K562 (cell line): ENCODE data around the gene HOXA13. TPM values are rescaled to one million over a fixed set of nuclear protein-coding genes. Genes with fewer than 3 reads are reported as not detected.

Source experiments
- ATAC-seq: fragments of 200-7000 bp; cut with Tn5 transposase; 3 replicates; pipeline ENCODE4 v1.9.1; 2020; ENCODE audit warnings: moderate library complexity
- BruUV-seq: library from RNA; stranded (reverse); fragments of 400-500 nt; replicated peaks from 2 replicates; lab custom pipeline; 2021; lab: Mats Ljungman, UMichigan
- CTCF ChIA-PET: fragments of 300-600 bp; formaldehyde crosslinking; extraction: SDS; loops from one replicate; lab custom pipeline; 2021; ENCODE audit warnings: low intra/inter-chr PET ratio; lab: Yijun Ruan, JAX
- POLR2A ChIA-PET: fragments of 300-600, 350-650 bp; sonication (Branson Sonifier 250); formaldehyde crosslinking; extraction: SDS; loops from one replicate; lab custom pipeline; 2021; ENCODE audit warnings: antibody characterized with exemption, inconsistent platforms; lab: Yijun Ruan, JAX
- DNase-seq, 4 experiments: peaks; one replicate each; pipeline versions ENCODE4 v3.0.0 to v3.0.0-alpha.2; 2011 to 2018; ENCODE audit warnings: low spot score in 3 of 4, mixed read lengths in 3 of 4; ENCODE audit errors: extremely low read depth in 1 of 4
- FAIRE-seq: peaks from 2 replicates; lab custom pipeline; 2011; peaks lifted over from hg19 to GRCh38; lab: Jason Lieb, UNC
- H2AFZ ChIP-seq: 2 replicates; pipeline ENCODE4 v1.6.0; 2011; ENCODE audit warnings: low read depth, low read length, control low read depth, inconsistent platforms
- H3K27ac ChIP-seq: fragments of 200-600 bp; 3 replicates; pipeline ENCODE4 v1.8.0; 2011; ENCODE audit warnings: low read depth, mild to moderate bottlenecking, control low read depth, inconsistent platforms, low read length, moderate library complexity, mixed read lengths; ENCODE audit errors: extremely low read depth
- H3K27me3 ChIP-seq, 2 experiments: fragments of 300-600 bp in 1 of 2; 2 replicates in 1 of 2; 3 replicates in 1 of 2; pipeline versions ENCODE4 v1.6.0 to v1.8.0; 2011; ENCODE audit warnings: inconsistent platforms in 2 of 2, low read length in 2 of 2, mild to moderate bottlenecking in 1 of 2, mixed read lengths in 1 of 2, moderate library complexity in 1 of 2; ENCODE audit not compliant: control insufficient read depth in 2 of 2, insufficient read depth in 2 of 2
- H3K36me3 ChIP-seq: fragments of 300-600 bp; 3 replicates; pipeline ENCODE4 v1.8.0; 2011; ENCODE audit warnings: mild to moderate bottlenecking, low read length, inconsistent platforms; ENCODE audit not compliant: control insufficient read depth, insufficient read depth
- H3K4me1 ChIP-seq, 2 experiments: fragments of 200-600 bp in 1 of 2; replicated peaks in 1 of 2; 2 replicates in 1 of 2; 3 replicates in 1 of 2; pipeline versions ENCODE4 v1.5.1 to v1.8.0; 2011; ENCODE audit warnings: inconsistent platforms in 2 of 2, low read length in 2 of 2, mild to moderate bottlenecking in 1 of 2, mixed read lengths in 1 of 2, moderate library complexity in 1 of 2; ENCODE audit not compliant: control insufficient read depth in 2 of 2, insufficient read depth in 2 of 2
- H3K4me2 ChIP-seq: 2 replicates; pipeline ENCODE4 v1.6.1; 2011; ENCODE audit warnings: low read length, control low read depth, inconsistent platforms, mixed read lengths; ENCODE audit not compliant: insufficient read depth
- H3K4me3 ChIP-seq: fragments of 200-600 bp; sonication (generic), shearing (Covaris generic); 2 replicates; pipeline ENCODE4 v1.5.1; 2016; ENCODE audit warnings: control low read depth, inconsistent platforms
- H3K79me2 ChIP-seq: fragments of 200-600 bp; 3 replicates; pipeline ENCODE4 v1.8.0; 2011; ENCODE audit warnings: low read length, inconsistent platforms; ENCODE audit not compliant: control insufficient read depth, insufficient read depth
- H3K9ac ChIP-seq, 2 experiments: 2 replicates each; pipeline versions ENCODE4 v1.6.0 to v1.6.1; 2011; ENCODE audit warnings: low read depth in 2 of 2, low read length in 2 of 2, control low read depth in 1 of 2, inconsistent platforms in 1 of 2, mild to moderate bottlenecking in 1 of 2, mixed read lengths in 1 of 2; ENCODE audit not compliant: insufficient read depth in 1 of 2
- H3K9me1 ChIP-seq: one replicate; pipeline ENCODE4 v1.6.0; 2011; ENCODE audit warnings: inconsistent platforms, mild to moderate bottlenecking, low read length, moderate library complexity; ENCODE audit not compliant: control insufficient read depth, insufficient read depth
- H3K9me3 ChIP-seq: replicated peaks from 2 replicates; pipeline ENCODE4 v1.5.1; 2011; ENCODE audit warnings: low read depth, low read length, inconsistent platforms; ENCODE audit not compliant: control insufficient read depth, insufficient read depth
- H4K20me1 ChIP-seq: replicated peaks from 2 replicates; pipeline ENCODE4 v1.6.1; 2011; ENCODE audit warnings: low read length, inconsistent platforms, mixed read lengths; ENCODE audit not compliant: control insufficient read depth, insufficient read depth
- BCOR ChIP-seq: fragments of 450-650 bp; IDR thresholded peaks from 2 replicates; pipeline ENCODE4 v1.6.1; 2016
- CCAR2 ChIP-seq: fragments of 200-400 bp; formaldehyde crosslinking; IDR thresholded peaks from 2 replicates; pipeline ENCODE4 v1.6.1; 2017; ENCODE audit warnings: mild to moderate bottlenecking, low read depth, low read length
- HDAC2 ChIP-seq: fragments of 450-650 bp; IDR thresholded peaks from 2 replicates; pipeline ENCODE4 v1.6.1; 2016; ENCODE audit warnings: mild to moderate bottlenecking
- ID3 ChIP-seq, 2 experiments: fragments of 250-450 bp in 1 of 2; fragments of 450-650 bp in 1 of 2; sonication (Bioruptor Pico) in 1 of 2; IDR thresholded peaks; 2 replicates each; pipeline versions ENCODE4 v1.6.1 to v1.8.0; 2016 to 2021; ENCODE audit warnings: mild to moderate bottlenecking in 2 of 2, moderate library complexity in 2 of 2, missing compliant biosample characterization in 1 of 2, missing genetic modification characterization in 1 of 2
- MCM2 ChIP-seq: fragments of 450-650 bp; IDR thresholded peaks from 2 replicates; pipeline ENCODE4 v1.6.1; 2017; ENCODE audit warnings: low read depth, mild to moderate bottlenecking
- PYGO2 ChIP-seq: fragments of 450-650 bp; IDR thresholded peaks from 2 replicates; pipeline ENCODE4 v1.6.1; 2016; ENCODE audit warnings: mild to moderate bottlenecking, missing genetic modification characterization, moderate library complexity, missing compliant biosample characterization
- RBM22 ChIP-seq: fragments of 200-400 bp; formaldehyde crosslinking; IDR thresholded peaks from 2 replicates; pipeline ENCODE4 v1.6.1; 2018; ENCODE audit warnings: low read length, low read depth; ENCODE audit not compliant: poor library complexity, severe bottlenecking
- TAF15 ChIP-seq: fragments of 200-400 bp; formaldehyde crosslinking; IDR thresholded peaks from 2 replicates; pipeline ENCODE4 v1.6.1; 2017; ENCODE audit warnings: mild to moderate bottlenecking, low read depth, low read length, moderate library complexity
- TFAM ChIP-seq: fragments of 250-450 bp; sonication (Bioruptor Pico); conservative IDR thresholded peaks from 2 replicates; pipeline ENCODE4 v1.5.0; 2021; ENCODE audit warnings: mild to moderate bottlenecking, moderate library complexity
- THRA ChIP-seq: fragments of 450-650 bp; IDR thresholded peaks from 2 replicates; pipeline ENCODE4 v1.6.1; 2017; ENCODE audit warnings: mild to moderate bottlenecking, moderate library complexity
- ZNF212 ChIP-seq: fragments of 450-650 bp; formaldehyde crosslinking; IDR thresholded peaks from 2 replicates; pipeline ENCODE4 v1.4.0; 2020; ENCODE audit warnings: mild to moderate bottlenecking
- ZNF274 ChIP-seq: IDR thresholded peaks from 2 replicates; pipeline ENCODE4 v1.6.1; 2011; ENCODE audit warnings: low read depth, mild to moderate bottlenecking, low read length, moderate library complexity, borderline replicate concordance
- ZNF316 ChIP-seq: fragments of 450-650 bp; IDR thresholded peaks from 2 replicates; pipeline ENCODE4 v1.6.1; 2016
- ZNF347 ChIP-seq: fragments of 450-650 bp; formaldehyde crosslinking; IDR thresholded peaks from 2 replicates; pipeline ENCODE4 v1.4.0; 2020; ENCODE audit warnings: low read depth, mild to moderate bottlenecking, moderate library complexity
- ZNF384 ChIP-seq: IDR thresholded peaks from 2 replicates; pipeline ENCODE4 v1.6.1; 2012; ENCODE audit warnings: low read depth, low read length, improper control_type of control experiment
- ZNF76 ChIP-seq: fragments of 250-450 bp; sonication (Bioruptor Pico); IDR thresholded peaks from 2 replicates; pipeline ENCODE4 v1.4.0; 2020; ENCODE audit warnings: mild to moderate bottlenecking, moderate library complexity, borderline replicate concordance
- WGBS: fragments of 100-300 bp; shearing (Covaris generic); methylation state at CpG from one replicate; pipeline ENCODE4 v1.1.6; 2016; ENCODE audit warnings: low coverage, mixed read lengths; ENCODE audit not compliant: insufficient coverage; ENCODE audit errors: missing lambda C conversion rate; 5-methylcytosine and 5-hydroxymethylcytosine counted together
- in situ Hi-C: fragments of 300-500 bp; cut with MboI; formaldehyde crosslinking; loops from 4 replicates; pipeline ENCODE4 v1.15.0; 2018; ENCODE audit warnings: inconsistent platforms, mixed read lengths
- intact Hi-C: fragments of 100-400 bp; cut with micrococcal nuclease; formaldehyde crosslinking; loops from 2 replicates; pipeline ENCODE4 v1.14.2; 2022
- polyA plus RNA-seq, 8 experiments: library from polyadenylated mRNA; depleted of rRNA in 4 of 8; stranded (reverse) in 5 of 8; unstranded in 3 of 8; fragments of >200 nt; fragmentation: Nextera tagmentation in 2 of 8; fragmentation: Illumina TruSeq in 1 of 8; extraction: Ambion mirVana in 2 of 8; extraction: Trizol in 1 of 8; gene quantifications; 2 replicates each; pipeline versions ENCODE4 v1.2.1 to v1.2.3, GENCODE V29; 2011 to 2014; ENCODE audit warnings: inconsistent platforms in 1 of 8, missing spikeins in 1 of 8
- total RNA-seq, 7 experiments: library from RNA; depleted of rRNA in 6 of 7; stranded (reverse); fragments of >200 nt in 6 of 7; fragmentation: Illumina TruSeq in 2 of 7; extraction: Trizol in 2 of 7; gene quantifications; 2 replicates each; pipeline versions ENCODE4 v1.2.1 to v1.2.3, GENCODE V29; 2011 to 2021; ENCODE audit warnings: low replicate concordance in 1 of 7
- TF ChIP-seq, protein P1 (sequence below): sonication (generic); formaldehyde crosslinking; IDR thresholded peaks from 2 replicates; pipeline ENCODE4 v1.5.0; 2020; ENCODE audit warnings: missing genetic modification reagents
- TF ChIP-seq, protein P2 (sequence below): fragments of 450-650 bp; IDR thresholded peaks from 2 replicates; pipeline ENCODE4 v1.6.1; 2016; ENCODE audit warnings: mild to moderate bottlenecking

Gene HOXA13
- total and polyA plus RNA-seq, 9 of the 15 experiments (the other 6 are each of a cell fraction or from before 2014, with no cell fraction given): not detected

DNA sequence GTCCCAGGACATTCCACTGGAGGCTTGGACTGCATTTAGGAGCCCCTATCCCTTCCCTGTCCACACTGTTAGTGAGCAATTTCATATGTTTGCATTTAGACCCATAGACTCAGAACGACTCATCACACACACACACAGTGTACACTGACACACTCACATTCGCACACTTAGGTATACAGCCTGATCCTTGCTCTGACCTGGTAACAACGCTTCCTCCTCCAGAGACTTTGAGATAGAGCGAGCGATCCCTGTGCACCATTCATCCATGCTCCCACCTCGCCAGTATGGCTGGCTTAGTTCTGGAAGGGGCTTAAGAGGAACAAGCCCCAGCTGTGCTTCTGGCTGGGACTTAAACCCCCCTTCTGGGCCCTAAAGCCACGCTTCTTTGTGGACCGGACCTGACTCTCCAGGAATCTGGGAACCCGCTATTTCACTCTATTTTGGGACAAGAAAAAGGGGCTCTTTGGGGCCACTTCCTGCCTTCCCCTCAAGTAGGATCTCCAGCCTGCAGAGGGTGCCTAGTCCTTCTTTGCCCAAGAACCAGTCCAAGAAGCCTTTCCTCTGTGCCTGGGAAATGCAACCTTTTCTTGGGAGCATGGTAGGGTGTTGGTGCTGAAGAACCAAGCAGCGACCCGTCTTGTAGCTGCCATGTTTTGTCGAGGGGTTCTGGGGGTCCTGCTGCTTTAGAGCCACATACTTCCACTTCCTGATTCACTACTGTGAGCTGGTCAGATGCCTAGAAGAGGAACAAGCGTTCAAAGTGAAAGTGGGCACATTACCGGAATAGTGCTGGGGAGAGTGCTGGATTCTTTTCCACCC, 1.1 kb upstream of the HOXA13 start:
- WGBS: 10% methylated on average over 14 of the region's 14 CpGs
- H4K20me1 ChIP-seq: 0 out of 2 replicates have a peak, but pooled peaks cover 8% of the 10 kb centered on the region
- ChIA-PET POLR2A (interaction anchor here (0.8 kb wide), 1 partner anchor 292 kb away, joined by 3 read pairs; no protein-coding TSS in a partner anchor), CTCF (no interaction called here)
- H3K9ac ChIP-seq: no peak overlapping the region
- no peaks in the 10 kb centered on the region for H3K36me3 ChIP-seq
- H2AFZ ChIP-seq: no peak overlapping the region
- in situ Hi-C loops: loop anchor here (5.0 to 10.0 kb wide), 4 partner anchors 374 to 816 kb away; no protein-coding TSS in a partner anchor
- intact Hi-C loops: no loop called here
- no peak overlapping the region for H3K4me2 ChIP-seq
- no TSS peak for BruUV-seq
- FAIRE-seq (no peak), DNase-seq (no peak), ATAC-seq (no peak)
- H3K79me2 ChIP-seq: no peaks in the 10 kb centered on the region
- H3K4me1 ChIP-seq: peaks cover 0 to 17% of the 10 kb centered on the region in 2 experiments; a peak in 2 of 5 replicates
- no peaks in the 10 kb centered on the region for H3K9me1 ChIP-seq
- H3K4me3 ChIP-seq: no peak overlapping the region
- peaks cover 49 to 68% of the 10 kb centered on the region in 2 experiments for H3K27me3 ChIP-seq
- H3K27ac ChIP-seq: no peak overlapping the region
- H3K9me3 ChIP-seq: no peaks in the 10 kb centered on the region
- TF ChIP-seq ZNF384 (no peak), ID3 (CRISPR knock-in tag; IDR thresholded peaks at IDR 0.05) (no peak), ID3 (tag; IDR thresholded peaks at IDR 0.05) (no peak), TAF15 (no peak), PYGO2 (tag) (no peak), CCAR2 (no peak), ZNF316 (no peak), RBM22 (no peak), TFAM (CRISPR knock-in tag) (no peak), THRA (no peak), MCM2 (no peak), ZNF76 (CRISPR knock-in tag) (no peak), ZNF347 (CRISPR knock-in tag) (no peak), HDAC2 (no peak), ZNF274 (no peak), ZNF212 (no peak), BCOR (no peak)
- TF ChIP-seq, protein P1, sequence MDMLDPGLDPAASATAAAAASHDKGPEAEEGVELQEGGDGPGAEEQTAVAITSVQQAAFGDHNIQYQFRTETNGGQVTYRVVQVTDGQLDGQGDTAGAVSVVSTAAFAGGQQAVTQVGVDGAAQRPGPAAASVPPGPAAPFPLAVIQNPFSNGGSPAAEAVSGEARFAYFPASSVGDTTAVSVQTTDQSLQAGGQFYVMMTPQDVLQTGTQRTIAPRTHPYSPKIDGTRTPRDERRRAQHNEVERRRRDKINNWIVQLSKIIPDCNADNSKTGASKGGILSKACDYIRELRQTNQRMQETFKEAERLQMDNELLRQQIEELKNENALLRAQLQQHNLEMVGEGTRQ (CRISPR knock-in tag): no peak
- TF ChIP-seq, protein P2, sequence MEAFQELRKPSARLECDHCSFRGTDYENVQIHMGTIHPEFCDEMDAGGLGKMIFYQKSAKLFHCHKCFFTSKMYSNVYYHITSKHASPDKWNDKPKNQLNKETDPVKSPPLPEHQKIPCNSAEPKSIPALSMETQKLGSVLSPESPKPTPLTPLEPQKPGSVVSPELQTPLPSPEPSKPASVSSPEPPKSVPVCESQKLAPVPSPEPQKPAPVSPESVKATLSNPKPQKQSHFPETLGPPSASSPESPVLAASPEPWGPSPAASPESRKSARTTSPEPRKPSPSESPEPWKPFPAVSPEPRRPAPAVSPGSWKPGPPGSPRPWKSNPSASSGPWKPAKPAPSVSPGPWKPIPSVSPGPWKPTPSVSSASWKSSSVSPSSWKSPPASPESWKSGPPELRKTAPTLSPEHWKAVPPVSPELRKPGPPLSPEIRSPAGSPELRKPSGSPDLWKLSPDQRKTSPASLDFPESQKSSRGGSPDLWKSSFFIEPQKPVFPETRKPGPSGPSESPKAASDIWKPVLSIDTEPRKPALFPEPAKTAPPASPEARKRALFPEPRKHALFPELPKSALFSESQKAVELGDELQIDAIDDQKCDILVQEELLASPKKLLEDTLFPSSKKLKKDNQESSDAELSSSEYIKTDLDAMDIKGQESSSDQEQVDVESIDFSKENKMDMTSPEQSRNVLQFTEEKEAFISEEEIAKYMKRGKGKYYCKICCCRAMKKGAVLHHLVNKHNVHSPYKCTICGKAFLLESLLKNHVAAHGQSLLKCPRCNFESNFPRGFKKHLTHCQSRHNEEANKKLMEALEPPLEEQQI: no peak
